K562 (cell line): ENCODE results near the gene CIB1. TPM values are rescaled to one million over a fixed set of nuclear protein-coding genes. Genes with fewer than 3 reads are reported as not detected.

Source experiments
- ARNT ChIP-seq, 2 experiments: fragments of 450-650 bp; IDR thresholded peaks; 2 replicates each; pipeline ENCODE4 v1.6.1; 2016; ENCODE audit warnings: mild to moderate bottlenecking in 1 of 2
- CBFB ChIP-seq: sonication (generic); formaldehyde crosslinking; IDR thresholded peaks from 2 replicates; pipeline ENCODE4 v1.4.0; 2020; ENCODE audit warnings: mild to moderate bottlenecking, missing genetic modification reagents
- CEBPG ChIP-seq, 3 experiments: fragments of 200-800 bp in 1 of 3; sonication (Bioruptor generic) in 1 of 3; sonication (generic) in 1 of 3; formaldehyde crosslinking in 1 of 3; IDR thresholded peaks in 2 of 3; conservative IDR thresholded peaks in 1 of 3; 2 replicates each; pipeline versions ENCODE4 v1.6.1 to v1.8.0; 2016 to 2022; ENCODE audit warnings: missing compliant biosample characterization in 2 of 3, missing genetic modification characterization in 2 of 3, mild to moderate bottlenecking in 1 of 3, missing genetic modification reagents in 1 of 3
- EHMT2 ChIP-seq: fragments of 450-650 bp; IDR thresholded peaks from 2 replicates; pipeline ENCODE4 v1.6.1; 2018; ENCODE audit warnings: antibody characterized with exemption
- HDAC1 ChIP-seq, 2 experiments: fragments of 450-650 bp; IDR thresholded peaks; 2 replicates each; pipeline ENCODE4 v1.6.1; 2016 to 2017; ENCODE audit warnings: inconsistent platforms in 1 of 2, mild to moderate bottlenecking in 1 of 2, moderate library complexity in 1 of 2
- HSF4 ChIP-seq: fragments of 250-450 bp; sonication (Bioruptor Pico); IDR thresholded peaks from 2 replicates; pipeline ENCODE4 v2.1.2; 2022; ENCODE audit warnings: mild to moderate bottlenecking, moderate library complexity, borderline replicate concordance
- MBD1 ChIP-seq: fragments of 250-450 bp; sonication (Bioruptor Pico); IDR thresholded peaks from 2 replicates; pipeline ENCODE4 v1.8.0; 2022; ENCODE audit warnings: inconsistent platforms
- POLR2AphosphoS5 ChIP-seq: IDR thresholded peaks from 2 replicates; pipeline ENCODE4 v1.6.1; 2011; ENCODE audit warnings: mild to moderate bottlenecking, low read depth, low read length, moderate library complexity; ENCODE audit not compliant: control insufficient read depth, insufficient read depth
- ZBTB40 ChIP-seq, 2 experiments: fragments of 450-650 bp in 1 of 2; sonication (generic) in 1 of 2; formaldehyde crosslinking in 1 of 2; IDR thresholded peaks; 2 replicates each; pipeline versions ENCODE4 v1.7.1 to v1.9.0; 2016 to 2022; ENCODE audit warnings: inconsistent platforms in 1 of 2, mild to moderate bottlenecking in 1 of 2, missing genetic modification reagents in 1 of 2
- polyA plus RNA-seq, 8 experiments: library from polyadenylated mRNA; depleted of rRNA in 4 of 8; stranded (reverse) in 5 of 8; unstranded in 3 of 8; fragments of >200 nt; fragmentation: Nextera tagmentation in 2 of 8; fragmentation: Illumina TruSeq in 1 of 8; extraction: Ambion mirVana in 2 of 8; extraction: Trizol in 1 of 8; gene quantifications; 2 replicates each; pipeline versions ENCODE4 v1.2.1 to v1.2.3, GENCODE V29; 2011 to 2014; ENCODE audit warnings: inconsistent platforms in 1 of 8, missing spikeins in 1 of 8
- total RNA-seq, 7 experiments: library from RNA; depleted of rRNA in 6 of 7; stranded (reverse); fragments of >200 nt in 6 of 7; fragmentation: Illumina TruSeq in 2 of 7; extraction: Trizol in 2 of 7; gene quantifications; 2 replicates each; pipeline versions ENCODE4 v1.2.1 to v1.2.3, GENCODE V29; 2011 to 2021; ENCODE audit warnings: low replicate concordance in 1 of 7
- TF ChIP-seq, protein P1 (sequence below): fragments of 450-650 bp; IDR thresholded peaks from 2 replicates; pipeline ENCODE4 v1.6.1; 2016; ENCODE audit warnings: mild to moderate bottlenecking
- TF ChIP-seq, protein P2 (sequence below): fragments of 450-650 bp; IDR thresholded peaks from 2 replicates; pipeline ENCODE4 v1.6.1; 2016

The CIB1 gene
- total and polyA plus RNA-seq, 9 of the 15 experiments (the other 6 are each of a cell fraction or from before 2014, with no cell fraction given) = 14.9 to 136 (median 64.5) TPM

GRCh38 chr15:90184119-90184785 is 49.5 kb downstream of the CIB1 start (continued):
- TF ChIP-seq ZBTB40 (IDR thresholded peaks at IDR 0.05) = no peak
- no peak for TF ChIP-seq ZBTB40 (CRISPR knock-in tag; IDR thresholded peaks at IDR 0.05)
- no peak for TF ChIP-seq CEBPG (CRISPR knock-in tag; IDR thresholded peaks at IDR 0.05)
- TF ChIP-seq CEBPG (tag; conservative IDR thresholded peaks at IDR 0.05 in 1 of 2, IDR thresholded peaks at IDR 0.05 in 1 of 2) = peak in 1 of 2 experiments; percentile 46; a peak in 1 of 4 replicates
- TF ChIP-seq, protein P1, sequence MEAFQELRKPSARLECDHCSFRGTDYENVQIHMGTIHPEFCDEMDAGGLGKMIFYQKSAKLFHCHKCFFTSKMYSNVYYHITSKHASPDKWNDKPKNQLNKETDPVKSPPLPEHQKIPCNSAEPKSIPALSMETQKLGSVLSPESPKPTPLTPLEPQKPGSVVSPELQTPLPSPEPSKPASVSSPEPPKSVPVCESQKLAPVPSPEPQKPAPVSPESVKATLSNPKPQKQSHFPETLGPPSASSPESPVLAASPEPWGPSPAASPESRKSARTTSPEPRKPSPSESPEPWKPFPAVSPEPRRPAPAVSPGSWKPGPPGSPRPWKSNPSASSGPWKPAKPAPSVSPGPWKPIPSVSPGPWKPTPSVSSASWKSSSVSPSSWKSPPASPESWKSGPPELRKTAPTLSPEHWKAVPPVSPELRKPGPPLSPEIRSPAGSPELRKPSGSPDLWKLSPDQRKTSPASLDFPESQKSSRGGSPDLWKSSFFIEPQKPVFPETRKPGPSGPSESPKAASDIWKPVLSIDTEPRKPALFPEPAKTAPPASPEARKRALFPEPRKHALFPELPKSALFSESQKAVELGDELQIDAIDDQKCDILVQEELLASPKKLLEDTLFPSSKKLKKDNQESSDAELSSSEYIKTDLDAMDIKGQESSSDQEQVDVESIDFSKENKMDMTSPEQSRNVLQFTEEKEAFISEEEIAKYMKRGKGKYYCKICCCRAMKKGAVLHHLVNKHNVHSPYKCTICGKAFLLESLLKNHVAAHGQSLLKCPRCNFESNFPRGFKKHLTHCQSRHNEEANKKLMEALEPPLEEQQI = 0 out of 2 replicates have a peak, but pooled peaks have one; percentile 29
- TF ChIP-seq MBD1 = no peak
- 0 out of 2 replicates have a peak, but pooled peaks have one; percentile 12 for TF ChIP-seq CBFB (CRISPR knock-in tag)
- peak in 1 of 2 experiments; percentile 92; a peak in 2 of 4 replicates for TF ChIP-seq HDAC1 (IDR thresholded peaks at IDR 0.05)
- no peak for TF ChIP-seq EHMT2
- TF ChIP-seq HSF4 = no peak
- TF ChIP-seq, protein P2, sequence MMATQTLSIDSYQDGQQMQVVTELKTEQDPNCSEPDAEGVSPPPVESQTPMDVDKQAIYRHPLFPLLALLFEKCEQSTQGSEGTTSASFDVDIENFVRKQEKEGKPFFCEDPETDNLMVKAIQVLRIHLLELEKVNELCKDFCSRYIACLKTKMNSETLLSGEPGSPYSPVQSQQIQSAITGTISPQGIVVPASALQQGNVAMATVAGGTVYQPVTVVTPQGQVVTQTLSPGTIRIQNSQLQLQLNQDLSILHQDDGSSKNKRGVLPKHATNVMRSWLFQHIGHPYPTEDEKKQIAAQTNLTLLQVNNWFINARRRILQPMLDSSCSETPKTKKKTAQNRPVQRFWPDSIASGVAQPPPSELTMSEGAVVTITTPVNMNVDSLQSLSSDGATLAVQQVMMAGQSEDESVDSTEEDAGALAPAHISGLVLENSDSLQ = peak; percentile 85
- TF ChIP-seq POLR2AphosphoS5 = 0 out of 2 replicates have a peak, but pooled peaks have one; percentile 67
- TF ChIP-seq ARNT (IDR thresholded peaks at IDR 0.05) = peak; percentile 85 to 96
